ENCODE data around the gene ITPR1. TPM values are rescaled to one million over a fixed set of nuclear protein-coding genes. Genes with fewer than 3 reads are reported as not detected.

ITPR1 gene
- total and polyA plus RNA-seq, 2 of the 4 experiments (the other 2 are of a cell fraction): 1.8 to 5.7 TPM

- POLR2A ChIA-PET (ENCODE audit: unreplicated experiment): no interaction called here
- ATAC-seq (ENCODE audit: low read depth): no peak
- in situ Hi-C loops (cut with MboI; ENCODE audit: low sequenced_read_pairs): no loop called here
- Histone ChIP-seq H3K27me3 (ENCODE audit: control insufficient read depth, insufficient read depth, low read length) (no peaks in the 10 kb centered on the region), H3K56ac (ENCODE audit: extremely low read depth, insufficient read depth, low read length) (no peak overlapping the region), H3K27ac (ENCODE audit: insufficient read depth, low read length) (no peak overlapping the region), H2BK5ac (ENCODE audit: low read depth, low read length, poor library complexity, severe bottlenecking) (no peak overlapping the region), H4K91ac (ENCODE audit: insufficient read depth, low read depth, low read length) (no peak overlapping the region), H3K9me3 (ENCODE audit: control insufficient read depth, insufficient read depth, low read length) (peaks cover 8% of the 10 kb centered on the region), H4K8ac (ENCODE audit: low read depth in 2 of 2, low read length in 2 of 2) (no peak overlapping the region), H2AFZ (replicated peaks; ENCODE audit: low read length, poor library complexity) (no peak overlapping the region), H3K14ac (replicated peaks; ENCODE audit: low read depth, low read length) (no peak overlapping the region), H3K4ac (ENCODE audit: low read depth, low read length) (no peak overlapping the region), H2AK9ac (replicated peaks; ENCODE audit: low read depth, low read length, poor library complexity) (no peak overlapping the region), H4K5ac (ENCODE audit: low read depth, low read length) (no peak overlapping the region), H2BK120ac (ENCODE audit: low read depth, low read length) (no peak overlapping the region), H3K4me2 (ENCODE audit: low read depth, low read length) (no peak overlapping the region), H3K36me3 (ENCODE audit: control insufficient read depth, insufficient read depth, low read length) (no peaks in the 10 kb centered on the region), H3K4me1 (ENCODE audit: control insufficient read depth, insufficient read depth, low read length) (no peaks in the 10 kb centered on the region), H3K4me3 (ENCODE audit: insufficient read depth, low read depth, low read length) (no peak overlapping the region), H3K79me1 (ENCODE audit: low read depth in 1 of 2, low read length in 2 of 2) (no peaks in the 10 kb centered on the region), H3K23ac (ENCODE audit: low read depth, low read length) (no peak overlapping the region), H2BK15ac (ENCODE audit: low read depth, low read length) (no peak overlapping the region), H3K9ac (ENCODE audit: low read depth, low read length) (no peak overlapping the region), H2AK5ac (ENCODE audit: low read depth, low read length) (no peak overlapping the region), H3K9me1 (ENCODE audit: insufficient read depth, low read length) (no peaks in the 10 kb centered on the region), H3K18ac (ENCODE audit: low read depth, low read length) (no peak overlapping the region), H4K20me1 (ENCODE audit: insufficient read depth, low read length) (no peaks in the 10 kb centered on the region), H2BK20ac (ENCODE audit: low read depth, low read length) (no peak overlapping the region)
- intact Hi-C loops (cut with micrococcal nuclease): no loop called here
- WGBS, 2 experiments (ENCODE audit: extremely low coverage in 2 of 2, insufficient read length in 1 of 2): no CpG with 5 or more reads among the region's 1 CpG
- BruUV-seq (replicated peaks): no TSS peak
- dilution Hi-C loops (cut with HindIII; ENCODE audit: low sequenced_read_pairs, unreplicated experiment): no loop called here
- DNase-seq: no peak
- TF ChIP-seq CHD1 (IDR thresholded peaks at IDR 0.05; ENCODE audit: low read depth, low read length): no peak
- CTCF ChIA-PET: no interaction called here
Observed at GRCh38 chr3:4859788-4860187, 366.6 kb downstream of the ITPR1 start.
